HPDE6-E6E7 (cell line): ENCODE data around the gene LCLAT1.

Experiments used
- DNase-seq: peaks from one replicate; pipeline ENCODE4 v3.0.0; 2011; ENCODE audit warnings: missing footprints; ENCODE audit errors: extremely low spot score

Gene LCLAT1

GRCh38 chr2:30447149-30448045 lies at the start of gene LCLAT1:
LCLAT1 (plus strand) TSS chr2:30447246; CDS start chr2:30525591, 78,345 bp downstream.
- peak; percentile 60 for DNase-seq

GRCh38 chr2:30398084-30398873 lies 48.8 kb upstream of the LCLAT1 start:
- peak; percentile 36 for DNase-seq

- DNase-seq, result no peak
These were observed 46.7 kb upstream of the LCLAT1 start for GRCh38 chr2:30400151-30400954.

- no peak for DNase-seq
These were observed 44.4 kb upstream of the LCLAT1 start for GRCh38 chr2:30402441-30403182.

GRCh38 chr2:30403592-30404312 lies 43.3 kb upstream of the LCLAT1 start:
- DNase-seq, result no peak

GRCh38 chr2:30404319-30405259 lies 42.5 kb upstream of the LCLAT1 start:
- DNase-seq, result no peak

GRCh38 chr2:30405260-30405605 lies 41.8 kb upstream of the LCLAT1 start:
- no peak for DNase-seq

GRCh38 chr2:30406853-30407252 lies 40.2 kb upstream of the LCLAT1 start:
- no peak for DNase-seq

- DNase-seq, result no peak
These were observed 38.1 kb upstream of the LCLAT1 start for GRCh38 chr2:30408961-30409387.

GRCh38 chr2:30410217-30410616 lies 36.8 kb upstream of the LCLAT1 start:
- peak; percentile 38 for DNase-seq

- DNase-seq, result no peak
These were observed 34.9 kb upstream of the LCLAT1 start for GRCh38 chr2:30412047-30412683.

GRCh38 chr2:30412684-30413570 lies 34.1 kb upstream of the LCLAT1 start:
- DNase-seq, result no peak

- no peak for DNase-seq
These were observed 32.1 kb upstream of the LCLAT1 start for GRCh38 chr2:30414961-30415360.

- DNase-seq, result no peak
These were observed 29.8 kb upstream of the LCLAT1 start for GRCh38 chr2:30417253-30417652.

GRCh38 chr2:30421026-30421603 lies 25.9 kb upstream of the LCLAT1 start:
- no peak for DNase-seq

GRCh38 chr2:30421604-30422443 lies 25.2 kb upstream of the LCLAT1 start:
- DNase-seq, result no peak
